SK-N-SH treated with all-trans-retinoic acid at 6 μM for 48 hours (cell line): Measurements from ENCODE around the gene RAI14.

Source experiments
- ATAC-seq: fragments of 200-7000 bp; cut with Tn5 transposase; 3 replicates; pipeline ENCODE4 v1.9.1; 2020; ENCODE audit warnings: mild to moderate bottlenecking, moderate library complexity
- ARNTL ChIP-seq: fragments of 450-650 bp; formaldehyde crosslinking; IDR thresholded peaks from 2 replicates; pipeline ENCODE4 v1.5.0; 2020; ENCODE audit warnings: low read depth, mild to moderate bottlenecking, moderate library complexity, borderline replicate concordance
- ESRRG ChIP-seq: fragments of 250-450 bp; sonication (Bioruptor Pico); IDR thresholded peaks from 2 replicates; pipeline ENCODE4 v1.6.1; 2021; ENCODE audit warnings: mild to moderate bottlenecking
- ISL1 ChIP-seq: fragments of 250-450 bp; sonication (Bioruptor Pico); IDR thresholded peaks from 2 replicates; pipeline ENCODE4 v2.1.2; 2022; ENCODE audit warnings: mild to moderate bottlenecking, moderate library complexity
- OSR1 ChIP-seq: fragments of 250-450 bp; sonication (Bioruptor Pico); IDR thresholded peaks from 2 replicates; pipeline ENCODE4 v1.8.0; 2022; ENCODE audit warnings: moderate library complexity, mild to moderate bottlenecking, inconsistent platforms
- PPARA ChIP-seq: fragments of 250-450 bp; sonication (Bioruptor Pico); IDR thresholded peaks from 2 replicates; pipeline ENCODE4 v1.5.0; 2020; ENCODE audit warnings: mild to moderate bottlenecking, borderline replicate concordance
- RARB ChIP-seq: fragments of 250-450 bp; sonication (Bioruptor Pico); IDR thresholded peaks from 2 replicates; pipeline ENCODE4 v1.8.0; 2021; ENCODE audit warnings: mild to moderate bottlenecking, moderate library complexity
- SNAI2 ChIP-seq: fragments of 250-450 bp; sonication (Bioruptor Pico); IDR thresholded peaks from 2 replicates; pipeline ENCODE4 v1.5.0; 2020; ENCODE audit warnings: mild to moderate bottlenecking, moderate library complexity
- ZC3H10 ChIP-seq: fragments of 250-450 bp; sonication (Bioruptor Pico); IDR thresholded peaks from 2 replicates; pipeline ENCODE4 v1.5.1; 2021; ENCODE audit warnings: mild to moderate bottlenecking, moderate library complexity
- ZFP3 ChIP-seq: fragments of 250-450 bp; sonication (Bioruptor Pico); IDR thresholded peaks from 2 replicates; pipeline ENCODE4 v1.5.0; 2020; ENCODE audit warnings: mild to moderate bottlenecking, moderate library complexity
- ZFP30 ChIP-seq: fragments of 450-650 bp; formaldehyde crosslinking; IDR thresholded peaks from 2 replicates; pipeline ENCODE4 v1.5.0; 2022; ENCODE audit warnings: mild to moderate bottlenecking, moderate library complexity
- ZNF565 ChIP-seq: fragments of 450-650 bp; formaldehyde crosslinking; conservative IDR thresholded peaks from 2 replicates; pipeline ENCODE4 v1.5.0; 2020; ENCODE audit warnings: low read depth, mild to moderate bottlenecking, moderate library complexity
- ZNF70 ChIP-seq: fragments of 450-650 bp; formaldehyde crosslinking; IDR thresholded peaks from 2 replicates; pipeline ENCODE4 v1.5.0; 2020; ENCODE audit warnings: mild to moderate bottlenecking, moderate library complexity
- ZNF8 ChIP-seq: fragments of 450-650 bp; formaldehyde crosslinking; IDR thresholded peaks from 2 replicates; pipeline ENCODE4 v1.5.0; 2020; ENCODE audit warnings: mild to moderate bottlenecking, moderate library complexity
- TF ChIP-seq, protein P1 (sequence below): fragments of 250-450 bp; sonication (Bioruptor Pico); IDR thresholded peaks from 2 replicates; pipeline ENCODE4 v1.5.0; 2020; ENCODE audit warnings: mild to moderate bottlenecking, moderate library complexity
- TF ChIP-seq, protein P2 (sequence below): fragments of 250-450 bp; sonication (Bioruptor Pico); IDR thresholded peaks from 2 replicates; pipeline ENCODE4 v1.5.1; 2020; ENCODE audit warnings: low read depth, mild to moderate bottlenecking, moderate library complexity
- TF ChIP-seq, protein P3 (sequence below): fragments of 250-450 bp; sonication (Bioruptor Pico); IDR thresholded peaks from 2 replicates; pipeline ENCODE4 v1.8.0; 2021; ENCODE audit warnings: low read depth, mild to moderate bottlenecking, moderate library complexity, borderline replicate concordance
- TF ChIP-seq, protein P4 (sequence below): fragments of 250-450 bp; sonication (Bioruptor Pico); IDR thresholded peaks from 2 replicates; pipeline ENCODE4 v1.8.0; 2020; ENCODE audit warnings: mild to moderate bottlenecking, moderate library complexity, borderline replicate concordance

RAI14 gene

DNA sequence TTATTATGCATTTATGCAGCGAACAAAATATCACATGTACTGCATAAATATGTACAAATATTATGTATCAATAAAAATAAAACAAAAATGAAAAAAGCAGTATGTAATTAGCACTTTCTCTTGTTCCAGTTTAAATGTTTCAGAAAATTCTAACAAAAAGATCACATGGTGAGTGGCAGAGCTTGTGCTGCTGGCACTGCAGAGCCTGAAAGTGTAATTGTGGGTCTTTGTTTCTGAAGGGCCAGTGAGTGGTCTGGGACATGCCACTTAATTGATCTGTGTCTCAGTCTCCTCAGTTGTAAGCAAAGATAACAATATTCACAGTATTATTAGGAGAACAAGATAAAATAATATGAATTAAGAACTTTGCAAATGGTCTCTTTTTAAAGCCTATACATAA is 39.5 kb upstream of the RAI14 start:
- no peak for TF ChIP-seq ZNF565 (CRISPR knock-in tag)
- no peak for TF ChIP-seq ESRRG
- TF ChIP-seq, protein P1, sequence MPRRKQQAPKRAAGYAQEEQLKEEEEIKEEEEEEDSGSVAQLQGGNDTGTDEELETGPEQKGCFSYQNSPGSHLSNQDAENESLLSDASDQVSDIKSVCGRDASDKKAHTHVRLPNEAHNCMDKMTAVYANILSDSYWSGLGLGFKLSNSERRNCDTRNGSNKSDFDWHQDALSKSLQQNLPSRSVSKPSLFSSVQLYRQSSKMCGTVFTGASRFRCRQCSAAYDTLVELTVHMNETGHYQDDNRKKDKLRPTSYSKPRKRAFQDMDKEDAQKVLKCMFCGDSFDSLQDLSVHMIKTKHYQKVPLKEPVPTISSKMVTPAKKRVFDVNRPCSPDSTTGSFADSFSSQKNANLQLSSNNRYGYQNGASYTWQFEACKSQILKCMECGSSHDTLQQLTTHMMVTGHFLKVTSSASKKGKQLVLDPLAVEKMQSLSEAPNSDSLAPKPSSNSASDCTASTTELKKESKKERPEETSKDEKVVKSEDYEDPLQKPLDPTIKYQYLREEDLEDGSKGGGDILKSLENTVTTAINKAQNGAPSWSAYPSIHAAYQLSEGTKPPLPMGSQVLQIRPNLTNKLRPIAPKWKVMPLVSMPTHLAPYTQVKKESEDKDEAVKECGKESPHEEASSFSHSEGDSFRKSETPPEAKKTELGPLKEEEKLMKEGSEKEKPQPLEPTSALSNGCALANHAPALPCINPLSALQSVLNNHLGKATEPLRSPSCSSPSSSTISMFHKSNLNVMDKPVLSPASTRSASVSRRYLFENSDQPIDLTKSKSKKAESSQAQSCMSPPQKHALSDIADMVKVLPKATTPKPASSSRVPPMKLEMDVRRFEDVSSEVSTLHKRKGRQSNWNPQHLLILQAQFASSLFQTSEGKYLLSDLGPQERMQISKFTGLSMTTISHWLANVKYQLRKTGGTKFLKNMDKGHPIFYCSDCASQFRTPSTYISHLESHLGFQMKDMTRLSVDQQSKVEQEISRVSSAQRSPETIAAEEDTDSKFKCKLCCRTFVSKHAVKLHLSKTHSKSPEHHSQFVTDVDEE (CRISPR knock-in tag), result no peak
- TF ChIP-seq ARNTL, result no peak
- no peak for TF ChIP-seq SNAI2 (CRISPR knock-in tag)
- no peak for TF ChIP-seq ZFP30
- TF ChIP-seq ZFP3 (CRISPR knock-in tag), result no peak
- TF ChIP-seq, protein P2, sequence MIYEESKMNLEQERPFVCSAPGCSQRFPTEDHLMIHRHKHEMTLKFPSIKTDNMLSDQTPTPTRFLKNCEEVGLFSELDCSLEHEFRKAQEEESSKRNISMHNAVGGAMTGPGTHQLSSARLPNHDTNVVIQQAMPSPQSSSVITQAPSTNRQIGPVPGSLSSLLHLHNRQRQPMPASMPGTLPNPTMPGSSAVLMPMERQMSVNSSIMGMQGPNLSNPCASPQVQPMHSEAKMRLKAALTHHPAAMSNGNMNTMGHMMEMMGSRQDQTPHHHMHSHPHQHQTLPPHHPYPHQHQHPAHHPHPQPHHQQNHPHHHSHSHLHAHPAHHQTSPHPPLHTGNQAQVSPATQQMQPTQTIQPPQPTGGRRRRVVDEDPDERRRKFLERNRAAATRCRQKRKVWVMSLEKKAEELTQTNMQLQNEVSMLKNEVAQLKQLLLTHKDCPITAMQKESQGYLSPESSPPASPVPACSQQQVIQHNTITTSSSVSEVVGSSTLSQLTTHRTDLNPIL (CRISPR knock-in tag), result no peak
- TF ChIP-seq, protein P3, sequence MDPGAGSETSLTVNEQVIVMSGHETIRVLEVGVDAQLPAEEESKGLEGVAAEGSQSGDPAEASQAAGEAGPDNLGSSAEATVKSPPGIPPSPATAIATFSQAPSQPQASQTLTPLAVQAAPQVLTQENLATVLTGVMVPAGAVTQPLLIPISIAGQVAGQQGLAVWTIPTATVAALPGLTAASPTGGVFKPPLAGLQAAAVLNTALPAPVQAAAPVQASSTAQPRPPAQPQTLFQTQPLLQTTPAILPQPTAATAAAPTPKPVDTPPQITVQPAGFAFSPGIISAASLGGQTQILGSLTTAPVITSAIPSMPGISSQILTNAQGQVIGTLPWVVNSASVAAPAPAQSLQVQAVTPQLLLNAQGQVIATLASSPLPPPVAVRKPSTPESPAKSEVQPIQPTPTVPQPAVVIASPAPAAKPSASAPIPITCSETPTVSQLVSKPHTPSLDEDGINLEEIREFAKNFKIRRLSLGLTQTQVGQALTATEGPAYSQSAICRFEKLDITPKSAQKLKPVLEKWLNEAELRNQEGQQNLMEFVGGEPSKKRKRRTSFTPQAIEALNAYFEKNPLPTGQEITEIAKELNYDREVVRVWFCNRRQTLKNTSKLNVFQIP (CRISPR knock-in tag), result no peak
- TF ChIP-seq ZNF70 (CRISPR knock-in tag), result no peak
- TF ChIP-seq ZNF8 (CRISPR knock-in tag), result no peak
- TF ChIP-seq RARB, result no peak
- TF ChIP-seq ISL1 (CRISPR knock-in tag), result no peak
- ATAC-seq, result no peak

DNA sequence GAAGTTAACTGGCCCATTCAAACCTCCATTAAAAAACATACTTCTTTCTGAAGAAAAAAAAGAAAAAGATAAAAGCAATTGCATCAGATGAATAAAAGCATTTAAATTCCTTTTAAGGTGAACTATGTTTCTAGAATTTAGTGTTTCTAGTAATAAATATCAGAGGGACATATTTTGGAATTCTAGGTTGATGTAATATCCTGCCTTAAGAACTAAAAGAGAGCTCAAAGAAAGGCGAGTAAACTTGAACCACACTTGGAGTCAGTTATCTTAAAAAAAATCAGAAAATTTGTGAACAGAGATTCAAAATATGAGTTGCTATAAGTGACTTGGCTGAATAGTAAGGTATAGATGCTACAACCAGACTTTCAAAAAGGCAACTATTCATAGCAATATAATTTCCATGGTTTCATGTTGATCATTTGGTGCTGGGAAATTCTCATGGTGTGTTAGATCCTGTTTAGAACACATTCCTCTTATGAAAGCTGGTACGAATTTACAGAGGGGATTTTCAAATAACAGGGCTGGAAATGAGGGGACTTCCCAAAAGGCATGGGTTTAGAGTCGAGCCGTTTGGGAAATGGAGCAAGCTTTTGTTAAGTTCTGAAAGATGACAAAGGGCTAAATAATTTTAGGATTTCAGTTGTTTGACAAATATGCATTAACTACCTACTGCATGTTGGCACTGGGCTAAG is 37.6 kb upstream of the RAI14 start:
- no peak for ATAC-seq
- TF ChIP-seq OSR1 (no peak), PPARA (CRISPR knock-in tag) (no peak), ZFP30 (no peak), ARNTL (no peak), ZFP3 (CRISPR knock-in tag) (no peak), ZNF565 (CRISPR knock-in tag) (no peak), RARB (no peak)
- TF ChIP-seq, protein P4, sequence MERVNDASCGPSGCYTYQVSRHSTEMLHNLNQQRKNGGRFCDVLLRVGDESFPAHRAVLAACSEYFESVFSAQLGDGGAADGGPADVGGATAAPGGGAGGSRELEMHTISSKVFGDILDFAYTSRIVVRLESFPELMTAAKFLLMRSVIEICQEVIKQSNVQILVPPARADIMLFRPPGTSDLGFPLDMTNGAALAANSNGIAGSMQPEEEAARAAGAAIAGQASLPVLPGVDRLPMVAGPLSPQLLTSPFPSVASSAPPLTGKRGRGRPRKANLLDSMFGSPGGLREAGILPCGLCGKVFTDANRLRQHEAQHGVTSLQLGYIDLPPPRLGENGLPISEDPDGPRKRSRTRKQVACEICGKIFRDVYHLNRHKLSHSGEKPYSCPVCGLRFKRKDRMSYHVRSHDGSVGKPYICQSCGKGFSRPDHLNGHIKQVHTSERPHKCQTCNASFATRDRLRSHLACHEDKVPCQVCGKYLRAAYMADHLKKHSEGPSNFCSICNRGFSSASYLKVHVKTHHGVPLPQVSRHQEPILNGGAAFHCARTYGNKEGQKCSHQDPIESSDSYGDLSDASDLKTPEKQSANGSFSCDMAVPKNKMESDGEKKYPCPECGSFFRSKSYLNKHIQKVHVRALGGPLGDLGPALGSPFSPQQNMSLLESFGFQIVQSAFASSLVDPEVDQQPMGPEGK (CRISPR knock-in tag), result no peak
- TF ChIP-seq, all 23 proteins: peak for 0

DNA sequence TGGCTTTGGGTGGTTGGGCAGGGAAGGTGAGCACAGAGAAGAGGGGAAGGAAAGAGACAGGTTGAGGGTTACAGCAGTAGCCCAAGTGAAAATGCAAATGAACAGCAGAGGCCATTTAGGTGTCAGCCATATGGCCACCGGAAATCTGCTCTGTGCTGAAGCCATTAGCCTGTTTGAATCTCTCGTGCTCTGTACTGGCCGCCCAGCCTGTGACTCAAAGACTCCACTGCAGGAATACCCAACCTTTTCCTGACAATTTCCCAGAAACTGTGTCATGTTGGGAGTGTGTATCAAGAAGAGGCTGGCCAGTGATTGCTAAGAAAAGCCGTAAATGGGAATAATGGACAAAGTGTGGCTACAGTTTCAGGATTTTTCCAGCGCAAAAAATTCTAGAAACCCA is 35.9 kb upstream of the RAI14 start:
- TF ChIP-seq ARNTL (no peak), ZC3H10 (CRISPR knock-in tag) (no peak), ZNF565 (CRISPR knock-in tag) (no peak), SNAI2 (CRISPR knock-in tag) (no peak), ZFP3 (CRISPR knock-in tag) (no peak), ISL1 (CRISPR knock-in tag) (no peak)
- TF ChIP-seq, protein P1 (CRISPR knock-in tag), result no peak
- TF ChIP-seq, protein P4 (CRISPR knock-in tag), result no peak
- ATAC-seq, result no peak
